NT2/D1 (cell line): ENCODE measurements around the gene HELZ2.
A peak's percentile ranks its signal among the peaks of the same experiment; 100 is the strongest.
"Not testable (repeated sequence)": the region's sequence is repeated elsewhere in the genome, so short reads cannot be mapped to it uniquely, and the experiment has no call there.

ENCODE experiments used
- DNase-seq: peaks from one replicate; pipeline ENCODE4 v3.0.0-alpha.2; 2011; ENCODE audit warnings: low read depth, low spot score
- H3K27me3 ChIP-seq: 2 replicates; pipeline ENCODE4 v1.6.0; 2011; ENCODE audit warnings: mild to moderate bottlenecking; ENCODE audit not compliant: insufficient read length, insufficient read depth
- H3K36me3 ChIP-seq: 2 replicates; pipeline ENCODE4 v1.6.1; 2011; ENCODE audit warnings: mild to moderate bottlenecking, low read length, mixed read lengths; ENCODE audit not compliant: insufficient read depth, insufficient read length
- H3K4me1 ChIP-seq: 2 replicates; pipeline ENCODE4 v1.5.1; 2011; ENCODE audit not compliant: insufficient read depth, insufficient read length
- H3K4me3 ChIP-seq: 2 replicates; pipeline ENCODE4 v1.5.1; 2011; ENCODE audit warnings: low read depth; ENCODE audit not compliant: insufficient read length
- H3K9ac ChIP-seq: 2 replicates; pipeline ENCODE4 v1.6.0; 2011; ENCODE audit warnings: low read depth; ENCODE audit not compliant: insufficient read length
- H3K9me3 ChIP-seq: 2 replicates; pipeline ENCODE4 v1.5.1; 2011; ENCODE audit warnings: mild to moderate bottlenecking, low read length; ENCODE audit not compliant: insufficient read depth
- SUZ12 ChIP-seq: IDR thresholded peaks from 2 replicates; pipeline ENCODE4 v1.6.1; 2011; ENCODE audit not compliant: insufficient read length, insufficient read depth; ENCODE audit errors: extremely low read depth
- YY1 ChIP-seq: IDR thresholded peaks from 2 replicates; pipeline ENCODE4 v1.6.1; 2011; ENCODE audit not compliant: insufficient read length, insufficient read depth
- ZNF274 ChIP-seq: IDR thresholded peaks from 2 replicates; pipeline ENCODE4 v1.6.1; 2011; ENCODE audit warnings: mild to moderate bottlenecking, low read depth, low read length

The HELZ2 gene

DNA sequence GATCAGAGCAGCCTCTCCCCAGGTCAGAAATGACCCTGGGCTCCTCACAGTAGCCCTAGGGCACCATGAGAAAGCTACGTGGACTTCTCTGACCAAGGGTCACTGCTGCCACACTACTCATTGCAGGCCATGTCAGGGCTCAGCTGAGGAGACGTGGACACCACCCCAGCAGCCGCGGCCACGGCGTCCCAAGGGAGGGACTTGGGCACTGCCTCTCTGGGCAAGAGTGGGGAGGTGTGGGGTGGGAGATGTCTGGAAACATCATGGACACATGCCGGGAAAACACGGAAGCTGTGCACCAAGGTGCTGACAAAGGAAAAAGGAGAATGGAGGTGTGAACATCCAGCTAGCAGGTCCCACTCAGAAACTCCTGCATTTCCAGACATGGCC lies 43.8 kb upstream of the HELZ2 start:
- Histone ChIP-seq H3K27me3 (no peaks in the 10 kb centered on the region), H3K4me3 (no peak overlapping the region), H3K9ac (no peak overlapping the region), H3K36me3 (peaks cover 48% of the 10 kb centered on the region), H3K9me3 (peaks cover 16% of the 10 kb centered on the region), H3K4me1 (peaks cover 16% of the 10 kb centered on the region)
- TF ChIP-seq ZNF274: no peak
- TF ChIP-seq YY1: no peak
- TF ChIP-seq SUZ12: no peak
- DNase-seq: no peak

DNA sequence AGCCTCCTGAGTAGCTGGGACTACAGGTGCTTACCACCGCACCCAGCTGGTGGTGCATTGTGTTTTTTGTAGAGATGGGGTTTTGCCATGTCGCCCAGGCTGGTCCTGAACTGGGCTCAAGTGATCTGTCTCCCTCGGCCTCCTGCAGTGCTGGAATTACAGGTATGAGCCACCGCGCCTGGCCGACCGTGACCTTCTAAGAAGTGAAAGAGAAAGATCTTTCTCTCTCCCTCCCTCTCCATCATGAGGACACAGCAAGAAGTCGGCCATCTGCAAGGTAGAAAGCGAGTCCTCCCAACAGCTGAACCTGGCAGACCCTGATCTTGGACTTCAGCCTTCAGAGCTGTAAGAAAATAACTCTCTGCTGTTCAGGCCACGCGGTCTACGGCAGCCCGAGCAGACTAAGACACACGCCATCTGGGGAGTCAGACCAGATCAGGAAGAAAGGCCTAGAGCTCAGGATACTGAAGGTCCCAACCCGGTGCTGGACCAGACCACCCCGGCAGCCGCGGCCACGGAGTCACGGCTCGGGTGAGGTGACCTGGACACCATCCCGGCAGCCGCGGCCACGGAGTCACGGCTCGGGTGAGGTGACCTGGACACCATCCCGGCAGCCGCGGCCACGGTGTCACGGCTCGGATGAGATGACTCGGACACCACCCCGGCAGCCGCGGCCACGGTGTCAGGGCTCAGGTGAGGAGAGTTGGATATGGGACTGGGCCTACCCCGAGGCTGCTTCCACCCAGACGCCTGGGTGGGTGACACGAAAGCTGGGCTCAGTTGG lies 43.2 kb upstream of the HELZ2 start:
- Histone ChIP-seq H3K27me3 (no peaks in the 10 kb centered on the region), H3K4me3 (no peak overlapping the region), H3K36me3 (peaks cover 51% of the 10 kb centered on the region), H3K9me3 (peaks cover 16% of the 10 kb centered on the region), H3K4me1 (peaks cover 13% of the 10 kb centered on the region), H3K9ac (no peak overlapping the region)
- DNase-seq: no peak
- TF ChIP-seq SUZ12 (no peak), YY1 (no peak), ZNF274 (no peak)

DNA sequence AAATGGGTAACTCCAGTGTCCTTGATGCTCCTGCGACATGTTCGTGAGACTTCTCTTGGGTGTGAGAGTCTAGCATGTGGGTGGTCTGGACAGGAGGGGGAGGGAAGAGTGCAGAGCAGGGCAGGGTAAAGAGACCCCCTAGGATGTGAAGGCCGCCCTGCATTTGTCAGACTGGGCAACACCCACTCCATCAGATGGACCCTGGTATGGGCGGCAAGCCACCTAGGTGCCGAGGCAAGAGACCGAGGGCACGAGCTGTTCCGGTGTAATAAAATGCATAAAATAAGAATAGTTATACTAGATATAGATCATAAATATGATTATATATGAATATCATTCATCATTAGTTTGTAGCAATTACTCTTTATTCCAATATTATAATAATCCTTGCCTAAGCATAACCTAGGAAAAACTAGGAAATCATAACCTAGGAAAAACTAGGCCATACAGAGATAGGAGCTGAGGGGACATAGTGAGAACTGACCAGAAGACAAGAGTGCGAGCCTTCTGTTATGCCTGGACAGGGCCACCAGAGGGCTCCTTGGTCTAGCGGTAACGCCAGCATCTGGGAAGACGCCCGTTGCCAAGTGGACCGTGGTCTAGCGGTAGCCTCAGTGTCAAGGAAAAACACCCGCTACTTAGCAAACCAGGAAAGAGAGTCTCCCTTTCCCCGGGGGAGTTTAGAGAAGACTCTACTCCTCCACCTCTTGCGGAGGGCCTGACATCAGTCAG lies 40.0 kb upstream of the HELZ2 start:
- not testable (repeated sequence) for H3K9ac ChIP-seq, H3K27me3 ChIP-seq, DNase-seq, H3K4me3 ChIP-seq, H3K4me1 ChIP-seq
- Histone ChIP-seq H3K36me3 (peaks cover 45% of the 10 kb centered on the region), H3K9me3 (peaks cover 16% of the 10 kb centered on the region)

DNA sequence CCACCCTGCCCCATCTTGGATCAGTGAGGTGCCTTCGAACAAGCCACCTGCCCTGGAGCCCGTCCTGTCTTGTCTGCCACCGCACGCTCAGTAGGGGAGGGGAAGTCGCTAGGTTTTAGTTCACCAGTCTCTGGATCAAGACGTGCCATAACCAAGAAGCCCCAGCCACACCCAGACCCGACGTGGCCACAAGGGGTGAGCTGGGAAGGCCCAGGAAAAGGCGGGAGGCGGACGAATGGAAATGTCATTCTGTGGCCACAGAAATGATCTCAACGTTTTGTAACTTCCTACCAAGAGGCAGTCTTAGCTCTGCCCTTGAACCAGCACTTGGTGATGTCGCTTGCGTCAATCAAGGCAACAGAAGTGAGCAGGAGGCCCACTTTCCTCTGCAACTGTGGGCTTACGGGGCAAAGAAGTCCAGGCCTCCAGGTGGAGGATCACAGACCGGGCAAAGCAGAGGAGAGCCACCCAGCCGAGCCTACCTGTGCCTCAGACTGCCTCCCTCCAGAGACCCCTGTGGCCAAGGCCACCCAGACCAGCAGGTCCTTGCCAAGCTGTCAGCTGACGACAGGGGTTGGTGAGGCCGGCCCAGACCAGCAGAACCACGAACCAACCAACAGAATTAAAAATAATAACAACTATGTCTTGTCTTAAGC lies 38.4 kb upstream of the HELZ2 start:
- DNase-seq: no peak
- no peak overlapping the region for H3K9ac ChIP-seq
- H3K27me3 ChIP-seq: no peaks in the 10 kb centered on the region
- peaks cover 5% of the 10 kb centered on the region for H3K4me1 ChIP-seq
- TF ChIP-seq SUZ12 (no peak), ZNF274 (no peak), YY1 (no peak)
- H3K9me3 ChIP-seq: peaks cover 16% of the 10 kb centered on the region
- H3K4me3 ChIP-seq: no peak overlapping the region
- peaks cover 28% of the 10 kb centered on the region for H3K36me3 ChIP-seq

DNA sequence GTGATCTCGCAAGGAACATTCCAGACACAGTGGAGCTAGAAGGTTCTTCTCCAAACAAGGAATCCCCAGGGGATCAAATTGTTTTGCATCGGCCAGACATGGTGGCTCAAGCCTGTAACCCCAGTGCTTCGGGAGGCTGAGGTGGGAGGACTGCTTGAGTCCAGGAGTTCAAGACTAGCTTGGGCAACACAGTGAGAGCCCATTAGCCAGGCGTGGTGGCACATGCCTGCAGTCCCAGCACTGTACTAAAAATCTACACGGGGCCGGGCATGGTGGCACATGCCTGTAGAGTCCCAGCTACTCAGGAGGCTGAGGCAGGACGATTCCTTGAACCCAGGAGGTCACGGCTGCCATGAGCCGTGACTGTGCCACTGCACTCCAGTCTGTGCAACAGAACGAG lies 37.6 kb upstream of the HELZ2 start:
- H3K36me3 ChIP-seq: peaks cover 21% of the 10 kb centered on the region
- no peak for DNase-seq
- H3K9ac ChIP-seq: peak overlapping the region; percentile 18
- peaks cover 5% of the 10 kb centered on the region for H3K4me1 ChIP-seq
- no peaks in the 10 kb centered on the region for H3K27me3 ChIP-seq
- no peak overlapping the region for H3K4me3 ChIP-seq
- H3K9me3 ChIP-seq: peaks cover 16% of the 10 kb centered on the region
- no peak for TF ChIP-seq ZNF274
- no peak for TF ChIP-seq SUZ12
- no peak for TF ChIP-seq YY1

DNA sequence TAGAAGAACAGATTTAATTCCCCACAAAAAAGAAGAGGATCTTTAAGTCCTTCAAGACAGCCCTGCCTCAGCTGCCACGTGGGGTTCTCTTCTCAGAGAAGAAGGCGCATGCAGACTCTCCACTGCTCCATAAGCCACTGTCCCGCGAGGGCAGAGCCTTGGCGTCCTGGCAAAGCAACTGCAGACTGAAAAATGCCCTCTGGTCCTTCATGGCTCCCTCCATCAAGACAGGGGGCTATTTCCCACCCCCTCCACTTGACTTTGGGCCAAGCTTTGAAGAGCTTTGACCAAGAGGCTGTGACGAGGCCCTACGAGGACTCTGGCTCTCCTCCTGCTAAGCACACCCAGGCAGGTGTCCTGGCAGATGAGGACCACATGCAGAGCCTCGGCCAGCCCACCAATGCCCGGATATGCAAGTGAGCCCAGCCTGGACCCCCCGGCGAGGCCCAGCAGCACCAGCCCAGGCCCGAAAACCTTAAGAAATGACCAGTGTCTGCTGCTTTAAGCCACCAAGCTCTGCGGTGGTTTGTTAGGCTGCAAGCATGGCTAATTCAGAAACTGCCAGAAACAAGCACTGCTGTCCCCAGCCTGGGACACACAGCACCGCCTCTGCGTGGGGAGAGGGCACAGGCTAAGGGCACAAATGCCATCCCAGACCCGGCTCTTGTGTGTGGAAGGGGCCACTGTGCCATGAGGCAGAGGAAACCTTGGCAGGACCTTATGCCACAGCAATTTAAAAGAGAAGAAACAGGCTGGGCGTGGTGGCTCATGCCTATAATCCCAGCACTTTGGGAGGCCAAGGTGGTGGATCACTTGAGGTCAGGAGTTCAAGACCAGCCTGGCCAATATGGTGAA lies 36.8 kb upstream of the HELZ2 start:
- no peak for DNase-seq
- Histone ChIP-seq H3K9me3 (peaks cover 16% of the 10 kb centered on the region), H3K4me1 (peaks cover 5% of the 10 kb centered on the region), H3K4me3 (no peak overlapping the region), H3K27me3 (no peaks in the 10 kb centered on the region), H3K9ac (no peak overlapping the region), H3K36me3 (peaks cover 17% of the 10 kb centered on the region)
- TF ChIP-seq SUZ12 (no peak), ZNF274 (no peak), YY1 (no peak)

DNA sequence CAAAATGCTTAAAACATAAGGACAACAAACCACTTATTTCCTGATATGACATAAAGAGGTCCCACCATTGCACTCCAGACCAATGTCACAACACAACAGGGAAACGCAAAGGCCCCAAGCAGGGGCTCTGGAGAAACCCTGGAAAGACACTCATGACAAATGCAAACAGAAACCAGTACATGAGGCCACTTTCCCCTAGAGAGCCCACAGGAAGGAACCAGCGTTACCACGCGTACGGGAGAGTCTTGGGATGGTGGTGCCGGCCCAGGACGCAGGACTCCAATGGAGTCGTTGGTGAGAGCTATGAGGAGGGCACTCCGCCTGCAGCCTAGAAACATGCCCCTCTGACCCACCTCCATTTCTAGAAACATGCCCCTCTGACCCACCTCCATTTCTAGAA lies 32.6 kb upstream of the HELZ2 start:
- H3K4me3 ChIP-seq: no peak overlapping the region
- no peak for DNase-seq
- peaks cover 3% of the 10 kb centered on the region for H3K4me1 ChIP-seq
- no peaks in the 10 kb centered on the region for H3K9me3 ChIP-seq
- TF ChIP-seq YY1 (no peak), ZNF274 (no peak), SUZ12 (no peak)
- H3K9ac ChIP-seq: no peak overlapping the region
- H3K36me3 ChIP-seq: peaks cover 23% of the 10 kb centered on the region
- no peaks in the 10 kb centered on the region for H3K27me3 ChIP-seq
